GM13976 (cell line): Measurements from ENCODE around the gene SGPP2.
"Not testable (repeated sequence)": the region's sequence is repeated elsewhere in the genome, so short reads cannot be mapped to it uniquely, and the experiment has no call there.

Source experiments
- DNase-seq: peaks from one replicate; pipeline ENCODE4 v3.0.0; 2012; ENCODE audit warnings: low spot score
- CTCF ChIP-seq: IDR thresholded peaks from 2 replicates; pipeline ENCODE4 v1.5.1; 2012; ENCODE audit warnings: borderline replicate concordance, mild to moderate bottlenecking; ENCODE audit not compliant: insufficient read depth; ENCODE audit errors: extremely low read depth, missing control alignments, control extremely low read depth
- in situ Hi-C: fragments of 300-500 bp; cut with MboI; formaldehyde crosslinking; loops from one replicate; pipeline ENCODE4 v1.12.0; 2022; ENCODE audit warnings: low sequenced_read_pairs, mixed read lengths, inconsistent platforms; ENCODE audit not compliant: unreplicated experiment

SGPP2 gene

GRCh38 chr2:222576171-222577081, 152.1 kb downstream of the SGPP2 start:
- in situ Hi-C loops: no loop called here
- no peak for DNase-seq
- no peak for TF ChIP-seq CTCF

- no peak for DNase-seq
- TF ChIP-seq CTCF: no peak
- in situ Hi-C loops: no loop called here
Measured at GRCh38 chr2:222577341-222577740, 153.0 kb downstream of the SGPP2 start.

- in situ Hi-C loops: no loop called here
- TF ChIP-seq CTCF: peak; percentile 15
- no peak for DNase-seq
Measured at GRCh38 chr2:222582928-222583327, 158.6 kb downstream of the SGPP2 start.

- DNase-seq, in situ Hi-C loops: not testable (repeated sequence)
Measured at GRCh38 chr2:222584589-222584988, 160.2 kb downstream of the SGPP2 start.

GRCh38 chr2:222591661-222592060, 167.3 kb downstream of the SGPP2 start:
- in situ Hi-C loops: no loop called here
- TF ChIP-seq CTCF: no peak
- no peak for DNase-seq

- TF ChIP-seq CTCF: no peak
- DNase-seq: no peak
- in situ Hi-C loops: no loop called here
Measured at GRCh38 chr2:222592176-222592575, 167.8 kb downstream of the SGPP2 start.

- DNase-seq: no peak
- TF ChIP-seq CTCF: no peak
- in situ Hi-C loops: no loop called here
Measured at GRCh38 chr2:222594679-222595078, 170.3 kb downstream of the SGPP2 start.
